ENCODE results near the gene TUB.

The TUB gene

GRCh38 chr11:8039530-8040260 lies 41.3 kb upstream of the TUB start:
- TF ChIP-seq CTCF (IDR thresholded peaks at IDR 0.05; ENCODE audit: poor library complexity, severe bottlenecking), result no peak
- Histone ChIP-seq H3K4me1 (ENCODE audit: insufficient read depth, poor library complexity, severe bottlenecking) (no peaks in the 10 kb centered on the region), H3K4me3 (ENCODE audit: severe bottlenecking) (no peak overlapping the region), H3K27me3 (ENCODE audit: insufficient read depth, poor library complexity, severe bottlenecking) (no peaks in the 10 kb centered on the region), H3K9me3 (ENCODE audit: severe bottlenecking) (no peaks in the 10 kb centered on the region), H3K27ac (ENCODE audit: poor library complexity, severe bottlenecking) (no peak overlapping the region), H3K36me3 (ENCODE audit: low read depth) (no peaks in the 10 kb centered on the region)
- DNase-seq (ENCODE audit: low spot score) (no peak), ATAC-seq (ENCODE audit: low read depth) (no peak)

GRCh38 chr11:8040261-8040920 lies 40.6 kb upstream of the TUB start:
- Histone ChIP-seq H3K4me1 (ENCODE audit: insufficient read depth, poor library complexity, severe bottlenecking) (no peaks in the 10 kb centered on the region), H3K36me3 (ENCODE audit: low read depth) (no peaks in the 10 kb centered on the region), H3K9me3 (ENCODE audit: severe bottlenecking) (no peaks in the 10 kb centered on the region), H3K27ac (ENCODE audit: poor library complexity, severe bottlenecking) (no peak overlapping the region), H3K4me3 (ENCODE audit: severe bottlenecking) (no peak overlapping the region), H3K27me3 (ENCODE audit: insufficient read depth, poor library complexity, severe bottlenecking) (no peaks in the 10 kb centered on the region)
- no peak for ATAC-seq (ENCODE audit: low read depth)
- DNase-seq (ENCODE audit: low spot score), result no peak
- no peak for TF ChIP-seq CTCF (IDR thresholded peaks at IDR 0.05; ENCODE audit: poor library complexity, severe bottlenecking)

GRCh38 chr11:8040921-8041285 lies 40.1 kb upstream of the TUB start:
- no peak for TF ChIP-seq CTCF (IDR thresholded peaks at IDR 0.05; ENCODE audit: poor library complexity, severe bottlenecking)
- Histone ChIP-seq H3K27me3 (ENCODE audit: insufficient read depth, poor library complexity, severe bottlenecking) (no peaks in the 10 kb centered on the region), H3K27ac (ENCODE audit: poor library complexity, severe bottlenecking) (no peak overlapping the region), H3K4me1 (ENCODE audit: insufficient read depth, poor library complexity, severe bottlenecking) (no peaks in the 10 kb centered on the region), H3K9me3 (ENCODE audit: severe bottlenecking) (no peaks in the 10 kb centered on the region), H3K4me3 (ENCODE audit: severe bottlenecking) (no peak overlapping the region), H3K36me3 (ENCODE audit: low read depth) (no peaks in the 10 kb centered on the region)
- ATAC-seq (ENCODE audit: low read depth) (no peak), DNase-seq (ENCODE audit: low spot score) (no peak)

GRCh38 chr11:8041576-8041975 lies 39.4 kb upstream of the TUB start:
- no peak for ATAC-seq (ENCODE audit: low read depth)
- Histone ChIP-seq H3K27ac (ENCODE audit: poor library complexity, severe bottlenecking) (no peak overlapping the region), H3K4me1 (ENCODE audit: insufficient read depth, poor library complexity, severe bottlenecking) (no peaks in the 10 kb centered on the region), H3K4me3 (ENCODE audit: severe bottlenecking) (no peak overlapping the region), H3K9me3 (ENCODE audit: severe bottlenecking) (no peaks in the 10 kb centered on the region), H3K36me3 (ENCODE audit: low read depth) (no peaks in the 10 kb centered on the region), H3K27me3 (ENCODE audit: insufficient read depth, poor library complexity, severe bottlenecking) (no peaks in the 10 kb centered on the region)
- DNase-seq (ENCODE audit: low spot score), result no peak
- TF ChIP-seq CTCF (IDR thresholded peaks at IDR 0.05; ENCODE audit: poor library complexity, severe bottlenecking), result no peak

- Histone ChIP-seq H3K9me3 (ENCODE audit: severe bottlenecking) (no peaks in the 10 kb centered on the region), H3K4me1 (ENCODE audit: insufficient read depth, poor library complexity, severe bottlenecking) (no peaks in the 10 kb centered on the region), H3K36me3 (ENCODE audit: low read depth) (no peaks in the 10 kb centered on the region), H3K27me3 (ENCODE audit: insufficient read depth, poor library complexity, severe bottlenecking) (no peaks in the 10 kb centered on the region), H3K27ac (ENCODE audit: poor library complexity, severe bottlenecking) (no peak overlapping the region), H3K4me3 (ENCODE audit: severe bottlenecking) (no peak overlapping the region)
- no peak for TF ChIP-seq CTCF (IDR thresholded peaks at IDR 0.05; ENCODE audit: poor library complexity, severe bottlenecking)
- ATAC-seq (ENCODE audit: low read depth) (no peak), DNase-seq (ENCODE audit: low spot score) (no peak)
Measured at GRCh38 chr11:8043756-8044155, 37.3 kb upstream of the TUB start.

Data from RWPE2 (cell line).